HepG2 (cell line): ENCODE results near the gene MEI1. TPM values are rescaled to one million over a fixed set of nuclear protein-coding genes. Genes with fewer than 3 reads are reported as not detected.

ENCODE experiments used
- AFF4 ChIP-seq: sonication (generic); formaldehyde crosslinking; IDR thresholded peaks from 2 replicates; pipeline ENCODE4 v1.4.0; 2020; ENCODE audit warnings: missing genetic modification reagents
- BHLHE40 ChIP-seq: IDR thresholded peaks from 2 replicates; pipeline ENCODE4 v1.6.1; 2011; ENCODE audit warnings: low read length, improper control_type of control experiment
- CENPBD1 ChIP-seq: sonication (generic); formaldehyde crosslinking; IDR thresholded peaks from 2 replicates; pipeline ENCODE4 v1.8.0; 2022; ENCODE audit warnings: missing genetic modification reagents, low read depth, mild to moderate bottlenecking, borderline replicate concordance
- GABPA ChIP-seq, 2 experiments: IDR thresholded peaks; 2 replicates each; pipeline ENCODE4 v1.6.1; 2011 to 2016; ENCODE audit warnings: low read depth in 2 of 2, low read length in 1 of 2, missing biosample characterization in 1 of 2, missing genetic modification characterization in 1 of 2
- GABPB1 ChIP-seq: IDR thresholded peaks from 2 replicates; pipeline ENCODE4 v1.6.1; 2016; ENCODE audit warnings: mild to moderate bottlenecking, missing genetic modification reagents, moderate library complexity, missing compliant biosample characterization
- GATA4 ChIP-seq: sonication (generic); IDR thresholded peaks from 2 replicates; pipeline ENCODE4 v1.6.1; 2016; ENCODE audit warnings: antibody characterized with exemption, low read depth, borderline replicate concordance
- GTF2F1 ChIP-seq: fragments of 150-350 bp; IDR thresholded peaks from 2 replicates; pipeline ENCODE4 v1.6.1; 2014; ENCODE audit warnings: low read length
- HNF1B ChIP-seq: sonication (generic); formaldehyde crosslinking; IDR thresholded peaks from 2 replicates; pipeline ENCODE4 v1.5.1; 2020; ENCODE audit warnings: mild to moderate bottlenecking, moderate library complexity, missing genetic modification reagents
- IRF2 ChIP-seq: IDR thresholded peaks from 2 replicates; pipeline ENCODE4 v1.6.1; 2018; ENCODE audit warnings: missing genetic modification reagents, missing compliant biosample characterization
- JUN ChIP-seq: sonication (generic); formaldehyde crosslinking; IDR thresholded peaks from 2 replicates; pipeline ENCODE4 v1.4.0; 2020; ENCODE audit warnings: mild to moderate bottlenecking, missing genetic modification reagents
- LCORL ChIP-seq, 2 experiments: fragments of 450-650 bp in 1 of 2; sonication (generic) in 1 of 2; formaldehyde crosslinking in 1 of 2; IDR thresholded peaks; 2 replicates each; pipeline versions ENCODE4 v1.5.0 to v1.6.1; 2017 to 2020; ENCODE audit warnings: antibody characterized with exemption in 1 of 2, missing genetic modification reagents in 1 of 2
- MAF1 ChIP-seq: sonication (generic); formaldehyde crosslinking; IDR thresholded peaks from 2 replicates; pipeline ENCODE4 v1.5.0; 2020; ENCODE audit warnings: missing genetic modification reagents, borderline replicate concordance
- ZFP36 ChIP-seq: fragments of 150-350 bp; IDR thresholded peaks from 2 replicates; pipeline ENCODE4 v1.6.1; 2018; ENCODE audit warnings: borderline replicate concordance, low read length, low read depth; ENCODE audit not compliant: partially characterized antibody
- ZMAT5 ChIP-seq: sonication (generic); formaldehyde crosslinking; IDR thresholded peaks from 2 replicates; pipeline ENCODE4 v1.5.0; 2020; ENCODE audit warnings: mild to moderate bottlenecking, low read depth, missing genetic modification reagents, borderline replicate concordance
- ZNF335 ChIP-seq: sonication (generic); formaldehyde crosslinking; IDR thresholded peaks from 2 replicates; pipeline ENCODE4 v1.4.0; 2020; ENCODE audit warnings: missing genetic modification reagents
- ZNF788 ChIP-seq: sonication (generic); formaldehyde crosslinking; IDR thresholded peaks from 2 replicates; pipeline ENCODE4 v1.5.0; 2020; ENCODE audit warnings: mild to moderate bottlenecking, missing genetic modification reagents, borderline replicate concordance
- ZNF878 ChIP-seq: sonication (generic); formaldehyde crosslinking; IDR thresholded peaks from 2 replicates; pipeline ENCODE4 v1.8.1; 2023; ENCODE audit warnings: mild to moderate bottlenecking, missing genetic modification reagents, moderate library complexity
- ZSCAN22 ChIP-seq: sonication (generic); formaldehyde crosslinking; IDR thresholded peaks from 2 replicates; pipeline ENCODE4 v1.4.0; 2020; ENCODE audit warnings: mild to moderate bottlenecking, missing genetic modification reagents
- ZUFSP ChIP-seq: sonication (generic); formaldehyde crosslinking; IDR thresholded peaks from 2 replicates; pipeline ENCODE4 v1.9.0; 2021; ENCODE audit warnings: missing genetic modification reagents, mild to moderate bottlenecking, borderline replicate concordance
- polyA plus RNA-seq, 8 experiments: library from polyadenylated mRNA; depleted of rRNA in 3 of 8; stranded (reverse) in 7 of 8; unstranded in 1 of 8; fragments of >200 nt; fragmentation: Illumina TruSeq in 4 of 8; extraction: Trizol in 4 of 8; gene quantifications; 2 replicates each; pipeline versions ENCODE4 v1.2.1 to v1.2.3, GENCODE V29; 2011 to 2016; ENCODE audit warnings: low read depth in 4 of 8, missing spikeins in 1 of 8, mixed read lengths in 1 of 8; ENCODE audit not compliant: insufficient read depth in 1 of 8
- total RNA-seq, 5 experiments: library from RNA; depleted of rRNA; stranded (reverse); fragments of >200 nt; fragmentation: Illumina TruSeq; extraction: Trizol; gene quantifications; 2 replicates each; pipeline ENCODE4 v1.2.3, GENCODE V29; 2016; ENCODE audit warnings: low read depth in 1 of 5

The MEI1 gene
- total and polyA plus RNA-seq, 2 of the 13 experiments (the other 11 are each of a cell fraction or from before 2014, with no cell fraction given), result 0.75 to 1.9 TPM

- TF ChIP-seq GABPB1 (peak; percentile 99), MAF1 (CRISPR knock-in tag) (no peak; the same call in 1 of the 2 replicates), LCORL (IDR thresholded peaks at IDR 0.05) (no peak), LCORL (CRISPR knock-in tag; IDR thresholded peaks at IDR 0.05) (no peak), ZFP36 (no peak), GTF2F1 (no peak), ZNF788 (peak; percentile 28; the same call in 1 of the 2 replicates), ZMAT5 (CRISPR knock-in tag) (no peak), ZNF335 (CRISPR knock-in tag) (no peak), AFF4 (CRISPR knock-in tag) (no peak), BHLHE40 (no peak; the same call in 1 of the 2 replicates), ZSCAN22 (0 out of 2 replicates have a peak, but pooled peaks have one; percentile 16), ZNF878 (CRISPR knock-in tag) (no peak), ZUFSP (no peak), JUN (CRISPR knock-in tag) (no peak), CENPBD1 (CRISPR knock-in tag) (no peak), GABPA (IDR thresholded peaks at IDR 0.05; ENCODE audit: low read depth, low read length) (peak; percentile 97), GABPA (CRISPR knock-in tag; IDR thresholded peaks at IDR 0.05; ENCODE audit: low read depth) (peak; percentile 99), HNF1B (CRISPR knock-in tag) (peak; percentile 77), IRF2 (CRISPR knock-in tag) (peak; percentile 78), GATA4 (peak; percentile 62; the same call in 1 of the 2 replicates)
These were observed 17.1 kb upstream of the MEI1 start (continued) for GRCh38 chr22:41682033-41682807.
